ENCODE data around the gene ARFGAP3.

The ARFGAP3 gene

GRCh38 chr22:42792909-42793847 is 63.9 kb downstream of the ARFGAP3 start:
- Histone ChIP-seq H3K4me2 (ENCODE audit: low read length) (no peak overlapping the region), H3K27ac (ENCODE audit: low read depth, low read length) (no peak overlapping the region), H3F3A (ENCODE audit: control insufficient read depth, insufficient read depth) (peaks cover 3% of the 10 kb centered on the region; the same call in 1 of the 2 replicates), H4K20me1 (ENCODE audit: control insufficient read depth, insufficient read depth, low read depth, low read length) (no peaks in the 10 kb centered on the region), H3K9me2 (replicated peaks; ENCODE audit: control insufficient read depth, low read length) (no peaks in the 10 kb centered on the region), H3K9me3 (ENCODE audit: control insufficient read depth, insufficient read depth, low read length) (no peaks in the 10 kb centered on the region), H3K4me1 (ENCODE audit: control insufficient read depth, low read length) (no peaks in the 10 kb centered on the region), H3K36me3 (ENCODE audit: control insufficient read depth, low read length) (no peaks in the 10 kb centered on the region), H3K79me2 (ENCODE audit: control insufficient read depth, low read length) (no peaks in the 10 kb centered on the region), H3K27me3 (ENCODE audit: control insufficient read depth, low read length) (no peaks in the 10 kb centered on the region), H3K4me3 (ENCODE audit: low read length) (no peak overlapping the region)
- TF ChIP-seq EZH2phosphoT487 (IDR thresholded peaks at IDR 0.05; ENCODE audit: borderline replicate concordance, low read length), result no peak
- no peak for TF ChIP-seq CTCF (IDR thresholded peaks at IDR 0.05; ENCODE audit: low read depth, low read length, poor library complexity, severe bottlenecking)

GRCh38 chr22:42792453-42792908 is 64.6 kb downstream of the ARFGAP3 start:
- no peaks in the 10 kb centered on the region for H3K9me2 ChIP-seq (replicated peaks; ENCODE audit: control insufficient read depth, low read length)
- no peaks in the 10 kb centered on the region for H3K79me2 ChIP-seq (ENCODE audit: control insufficient read depth, low read length)
- H3K36me3 ChIP-seq (ENCODE audit: control insufficient read depth, low read length), result no peaks in the 10 kb centered on the region
- H3K27ac ChIP-seq (ENCODE audit: low read depth, low read length), result no peak overlapping the region
- H3K4me3 ChIP-seq (ENCODE audit: low read length), result no peak overlapping the region
- H3K4me1 ChIP-seq (ENCODE audit: control insufficient read depth, low read length), result no peaks in the 10 kb centered on the region
- H3F3A ChIP-seq (ENCODE audit: control insufficient read depth, insufficient read depth), result peaks cover 3% of the 10 kb centered on the region; the same call in 1 of the 2 replicates
- no peaks in the 10 kb centered on the region for H4K20me1 ChIP-seq (ENCODE audit: control insufficient read depth, insufficient read depth, low read depth, low read length)
- H3K4me2 ChIP-seq (ENCODE audit: low read length), result no peak overlapping the region
- TF ChIP-seq EZH2phosphoT487 (IDR thresholded peaks at IDR 0.05; ENCODE audit: borderline replicate concordance, low read length) (no peak), CTCF (IDR thresholded peaks at IDR 0.05; ENCODE audit: low read depth, low read length, poor library complexity, severe bottlenecking) (no peak)
- H3K27me3 ChIP-seq (ENCODE audit: control insufficient read depth, low read length), result 0 out of 2 replicates have a peak, but pooled peaks cover 2% of the 10 kb centered on the region
- H3K9me3 ChIP-seq (ENCODE audit: control insufficient read depth, insufficient read depth, low read length), result no peaks in the 10 kb centered on the region

GRCh38 chr22:42791721-42792452 is 65.2 kb downstream of the ARFGAP3 start:
- Histone ChIP-seq H3K9me3 (ENCODE audit: control insufficient read depth, insufficient read depth, low read length) (no peaks in the 10 kb centered on the region), H3K4me1 (ENCODE audit: control insufficient read depth, low read length) (no peaks in the 10 kb centered on the region), H3K27me3 (ENCODE audit: control insufficient read depth, low read length) (0 out of 2 replicates have a peak, but pooled peaks cover 2% of the 10 kb centered on the region), H3K79me2 (ENCODE audit: control insufficient read depth, low read length) (no peaks in the 10 kb centered on the region), H3F3A (ENCODE audit: control insufficient read depth, insufficient read depth) (peaks cover 3% of the 10 kb centered on the region; the same call in 1 of the 2 replicates), H4K20me1 (ENCODE audit: control insufficient read depth, insufficient read depth, low read depth, low read length) (no peaks in the 10 kb centered on the region), H3K27ac (ENCODE audit: low read depth, low read length) (no peak overlapping the region), H3K4me2 (ENCODE audit: low read length) (no peak overlapping the region), H3K36me3 (ENCODE audit: control insufficient read depth, low read length) (no peaks in the 10 kb centered on the region), H3K4me3 (ENCODE audit: low read length) (no peak overlapping the region), H3K9me2 (replicated peaks; ENCODE audit: control insufficient read depth, low read length) (no peaks in the 10 kb centered on the region)
- no peak for TF ChIP-seq CTCF (IDR thresholded peaks at IDR 0.05; ENCODE audit: low read depth, low read length, poor library complexity, severe bottlenecking)
- no peak for TF ChIP-seq EZH2phosphoT487 (IDR thresholded peaks at IDR 0.05; ENCODE audit: borderline replicate concordance, low read length)
